ENCODE data around the gene ISL2.
"Not testable (repeated sequence)": the region's sequence is repeated elsewhere in the genome, so short reads cannot be mapped to it uniquely, and the experiment has no call there.

Gene ISL2

GRCh38 chr15:76336254-76337058 is at the start of gene ISL2:
TSS of gene ISL2 (plus strand) at chr15:76336773. CDS start at chr15:76336884, 111 bp downstream.
- TF ChIP-seq ZNF274 (IDR thresholded peaks at IDR 0.05; ENCODE audit: low read depth, low read length) = no peak
- peak within 1 kb of the TSS; percentile 75 for H3K4me3 ChIP-seq (ENCODE audit: low read length)

GRCh38 chr15:76289582-76289981 is 47.0 kb upstream of the ISL2 start:
- no peak for TF ChIP-seq ZNF274 (IDR thresholded peaks at IDR 0.05; ENCODE audit: low read depth, low read length)
- no peak overlapping the region for H3K4me3 ChIP-seq (ENCODE audit: low read length)

DNA sequence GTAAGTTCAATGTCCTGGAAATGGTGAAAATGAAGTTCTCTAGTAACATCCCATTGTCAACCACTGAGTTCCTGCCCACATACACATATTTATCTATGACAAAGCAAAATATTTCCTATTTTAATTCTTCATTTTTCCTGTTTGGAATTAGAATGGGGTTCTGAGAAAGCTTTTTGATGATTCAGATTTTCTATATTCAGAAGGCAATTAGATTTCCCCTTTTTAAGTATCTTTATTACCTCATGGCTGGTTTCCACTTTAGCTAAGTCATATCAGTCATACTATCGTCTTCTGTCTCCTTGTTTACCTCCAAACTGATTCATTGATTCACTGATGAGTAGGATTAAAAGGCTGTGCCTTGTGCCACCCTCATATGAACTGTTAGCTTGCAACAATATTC is 43.2 kb upstream of the ISL2 start:
- no peak overlapping the region for H3K4me3 ChIP-seq (ENCODE audit: low read length)
- no peak for TF ChIP-seq ZNF274 (IDR thresholded peaks at IDR 0.05; ENCODE audit: low read depth, low read length)

GRCh38 chr15:76294463-76294862 is 42.1 kb upstream of the ISL2 start:
- not testable (repeated sequence) for H3K4me3 ChIP-seq (ENCODE audit: low read length)

DNA sequence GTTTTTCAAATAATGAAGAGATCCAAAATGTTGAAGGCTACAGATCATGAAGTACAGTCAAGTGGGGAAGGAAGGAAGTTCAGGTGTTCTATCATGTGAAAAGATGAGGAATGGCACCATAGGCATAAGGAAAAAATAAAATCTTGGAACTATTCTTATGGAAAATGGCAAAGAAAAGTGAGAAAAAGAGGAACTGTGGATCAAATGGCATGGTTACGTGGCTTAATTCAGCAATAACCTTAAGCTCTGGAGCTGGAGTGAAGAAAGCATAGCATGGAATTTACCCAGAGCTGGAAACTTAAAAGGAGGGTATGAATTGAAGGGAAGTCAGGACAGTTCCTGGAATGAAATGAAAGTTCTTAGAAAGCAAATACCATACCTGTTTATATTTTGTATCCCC is 39.7 kb upstream of the ISL2 start:
- TF ChIP-seq ZNF274 (IDR thresholded peaks at IDR 0.05; ENCODE audit: low read depth, low read length) = no peak
- no peak overlapping the region for H3K4me3 ChIP-seq (ENCODE audit: low read length)

- not testable (repeated sequence) for H3K4me3 ChIP-seq (ENCODE audit: low read length)
These were observed 38.6 kb upstream of the ISL2 start for GRCh38 chr15:76297951-76298350.

DNA sequence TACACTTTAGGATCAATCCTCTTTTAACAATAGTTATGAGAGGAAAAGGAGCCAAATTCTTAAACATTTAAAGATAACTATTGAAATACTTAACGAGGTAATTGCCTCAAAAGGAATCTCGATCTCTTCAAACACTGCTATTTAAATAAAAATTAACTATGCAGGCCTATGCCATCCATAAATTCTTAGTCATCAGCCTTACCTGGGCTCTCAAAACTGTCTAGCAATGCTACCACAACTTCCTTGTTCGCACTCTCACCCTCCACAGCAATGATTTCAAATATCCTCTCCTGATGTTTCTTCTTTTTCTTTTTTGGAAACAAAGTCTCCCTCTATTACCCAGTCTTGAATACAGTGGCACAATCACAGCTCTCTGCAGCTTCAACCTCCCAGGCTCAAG is 37.6 kb upstream of the ISL2 start:
- no peak for TF ChIP-seq ZNF274 (IDR thresholded peaks at IDR 0.05; ENCODE audit: low read depth, low read length)
- H3K4me3 ChIP-seq (ENCODE audit: low read length) = no peak overlapping the region

DNA sequence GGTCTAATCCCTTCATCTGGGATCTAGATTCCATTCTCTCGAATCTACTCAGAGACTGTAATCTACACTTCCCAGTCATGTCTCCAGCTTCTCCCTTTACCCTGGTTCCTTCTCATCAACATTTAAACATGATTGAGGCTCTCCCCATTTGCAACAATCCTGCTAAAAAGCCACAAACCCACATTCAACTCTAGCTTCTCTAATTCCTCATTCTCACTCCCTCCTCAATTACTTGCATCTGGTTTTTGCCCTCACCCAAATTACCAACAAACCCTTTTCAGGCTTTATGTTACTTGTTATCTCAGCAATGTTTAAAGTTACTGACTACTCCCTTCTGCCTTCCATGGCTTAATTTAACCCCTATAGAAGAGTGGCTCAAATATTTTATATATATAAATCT is 36.8 kb upstream of the ISL2 start:
- H3K4me3 ChIP-seq (ENCODE audit: low read length) = no peak overlapping the region
- TF ChIP-seq ZNF274 (IDR thresholded peaks at IDR 0.05; ENCODE audit: low read depth, low read length) = no peak

GRCh38 chr15:76303909-76304308 is 32.7 kb upstream of the ISL2 start:
- H3K4me3 ChIP-seq (ENCODE audit: low read length) = no peak overlapping the region
- TF ChIP-seq ZNF274 (IDR thresholded peaks at IDR 0.05; ENCODE audit: low read depth, low read length) = no peak

DNA sequence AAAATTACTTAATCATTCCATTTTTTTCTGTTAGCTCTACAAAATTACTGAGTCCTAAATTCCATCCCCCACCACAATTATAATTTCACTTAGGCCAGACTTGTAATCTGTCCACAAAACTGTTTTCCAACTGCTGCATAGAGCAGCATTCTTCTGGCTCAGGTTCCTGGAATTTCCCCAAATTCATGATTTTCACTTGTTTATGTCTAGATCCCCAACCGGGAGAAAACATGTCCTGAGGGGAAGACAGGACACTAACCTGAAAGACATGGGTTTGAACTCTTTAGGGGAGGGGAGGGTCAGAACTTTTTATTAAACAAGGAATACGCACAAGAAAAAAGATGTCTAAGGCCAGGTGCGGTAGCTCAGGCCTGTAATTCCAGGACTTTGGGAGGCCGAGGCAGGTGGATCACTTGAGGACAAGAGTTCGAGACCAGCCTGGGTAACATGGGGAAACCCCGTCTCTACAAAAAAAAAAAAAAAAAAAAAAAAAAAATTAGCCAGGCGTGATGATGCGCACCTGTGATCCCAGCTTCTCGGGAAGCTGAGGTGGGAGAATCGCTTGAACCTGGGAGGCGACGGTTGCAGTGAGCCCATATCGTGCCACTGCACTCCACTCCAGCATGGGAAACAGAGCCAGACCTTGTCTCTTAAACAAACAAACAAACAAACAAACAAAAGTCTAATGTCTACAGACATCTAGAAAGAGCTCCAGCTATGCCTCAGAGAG is 26.8 kb upstream of the ISL2 start:
- TF ChIP-seq ZNF274 (IDR thresholded peaks at IDR 0.05; ENCODE audit: low read depth, low read length) = no peak
- peak overlapping the region; percentile 79 for H3K4me3 ChIP-seq (ENCODE audit: low read length)

- no peak for TF ChIP-seq ZNF274 (IDR thresholded peaks at IDR 0.05; ENCODE audit: low read depth, low read length)
- H3K4me3 ChIP-seq (ENCODE audit: low read length) = peak overlapping the region; percentile 79
These were observed 26.0 kb upstream of the ISL2 start for GRCh38 chr15:76310475-76311099.

DNA sequence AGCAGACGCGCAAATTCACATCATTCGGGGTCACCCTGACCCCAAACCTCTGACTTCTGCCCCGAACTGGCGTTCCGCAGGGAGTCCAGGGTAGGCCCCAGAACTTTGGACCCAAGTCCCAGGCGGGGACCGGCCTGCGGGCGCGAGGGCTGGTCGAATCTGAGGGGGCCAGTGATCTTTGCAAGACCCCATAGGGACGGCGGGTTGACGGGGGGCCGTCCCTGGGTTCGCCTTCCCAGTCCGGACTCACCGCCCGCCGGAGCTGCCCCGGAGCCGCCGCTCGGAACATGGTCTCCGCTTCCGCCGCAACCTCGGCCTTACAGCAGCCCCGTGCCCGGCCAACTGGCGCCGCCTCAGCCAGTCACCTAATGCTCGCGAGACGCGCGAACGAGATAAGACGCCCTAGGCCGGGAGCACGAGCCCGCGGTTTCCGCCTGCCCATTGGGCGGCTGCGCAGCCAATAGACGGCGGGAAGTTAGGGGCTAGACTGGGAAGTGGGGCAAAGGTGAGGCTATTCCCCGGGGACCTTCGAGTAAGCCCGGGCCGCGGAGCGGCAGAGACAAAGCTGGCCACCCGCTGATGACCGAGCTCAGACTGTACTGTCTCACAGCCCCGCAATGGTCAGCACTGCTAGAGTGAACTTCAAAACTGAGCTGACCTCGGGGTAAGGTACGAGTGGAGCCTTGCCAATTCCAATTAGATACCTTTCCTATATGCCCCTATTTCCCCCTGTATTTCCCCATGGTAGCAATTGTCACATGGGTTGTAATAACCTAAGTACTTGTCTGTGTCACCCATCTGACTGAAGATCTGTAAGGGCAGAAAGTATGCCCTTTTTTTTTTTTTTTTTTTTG is 25.2 kb upstream of the ISL2 start, which contains the start of gene ETFA:
Gene ETFA (minus strand): TSS at position 370 of the 854 bp plus-strand sequence. CDS start 81 bp downstream, at position 289.
- no peak for TF ChIP-seq ZNF274 (IDR thresholded peaks at IDR 0.05; ENCODE audit: low read depth, low read length)

GRCh38 chr15:76312540-76313174 is 23.9 kb upstream of the ISL2 start:
- no peak for TF ChIP-seq ZNF274 (IDR thresholded peaks at IDR 0.05; ENCODE audit: low read depth, low read length)
- H3K4me3 ChIP-seq (ENCODE audit: low read length) = no peak overlapping the region

More for the DNA sequence above, 25.2 kb upstream of the ISL2 start, which contains the start of gene ETFA:
- peak within 1 kb of the TSS; percentile 79 for H3K4me3 ChIP-seq (ENCODE audit: low read length)

- not testable (repeated sequence) for H3K4me3 ChIP-seq (ENCODE audit: low read length)
These were observed 23.4 kb upstream of the ISL2 start for GRCh38 chr15:76313175-76313567.
